T-helper 17 cell (primary cell): ENCODE data around the gene HDAC11. TPM values are rescaled to one million over a fixed set of nuclear protein-coding genes. Genes with fewer than 3 reads are reported as not detected.
"Not testable (repeated sequence)": the region's sequence is repeated elsewhere in the genome, so short reads cannot be mapped to it uniquely, and the experiment has no call there.

ENCODE experiments used
- ATAC-seq: fragments of 150-1000 bp; cut with Tn5 transposase; 2 replicates; pipeline ENCODE4 v1.10.0; 2021; ENCODE audit warnings: mild to moderate bottlenecking, moderate library complexity
- DNase-seq, 3 donors: peaks; one replicate each; pipeline versions ENCODE4 v3.0.0 to v3.0.0-alpha.2; 2020 to 2021
- H3K9me3 ChIP-seq: one replicate; pipeline ENCODE4 v1.7.0; 2013; ENCODE audit warnings: low read length, mild to moderate bottlenecking; ENCODE audit not compliant: control insufficient read depth, poor library complexity, severe bottlenecking
- H3K27ac Mint-ChIP-seq: one replicate; pipeline ENCODE4 v1.8.0; 2022; ENCODE audit warnings: mild to moderate bottlenecking, moderate library complexity, mixed read lengths
- H3K27me3 Mint-ChIP-seq: one replicate; pipeline ENCODE4 v1.8.0; 2022; ENCODE audit warnings: mixed read lengths
- H3K36me3 Mint-ChIP-seq: one replicate; pipeline ENCODE4 v1.8.0; 2022; ENCODE audit warnings: low read depth, mixed read lengths
- H3K4me1 Mint-ChIP-seq: one replicate; pipeline ENCODE4 v1.8.0; 2022; ENCODE audit warnings: mild to moderate bottlenecking, mixed read lengths
- H3K4me3 Mint-ChIP-seq: one replicate; pipeline ENCODE4 v1.8.0; 2022; ENCODE audit warnings: mild to moderate bottlenecking, moderate library complexity, mixed read lengths
- total RNA-seq, 4 donors: library from RNA in 2 of 4; stranded (reverse) in 2 of 4; gene quantifications; one replicate each; pipeline ENCODE4 v1.2.3 and lab custom pipeline; 2022 to 2026

The HDAC11 gene
- total RNA-seq, 2 donors from 2014 or later, result 2.3 to 6.1 TPM

GRCh38 chr3:13492048-13492447 is 11.9 kb downstream of the HDAC11 start:
- ATAC-seq (no peak), DNase-seq (no peak)
- no peaks in the 10 kb centered on the region for H3K36me3 Mint-ChIP-seq
- no peaks in the 10 kb centered on the region for H3K9me3 ChIP-seq
- H3K4me3 Mint-ChIP-seq, result no peak overlapping the region
- no peaks in the 10 kb centered on the region for H3K27me3 Mint-ChIP-seq
- no peak overlapping the region for H3K27ac Mint-ChIP-seq
- peaks cover 13% of the 10 kb centered on the region for H3K4me1 Mint-ChIP-seq

- Mint-ChIP-seq H3K27ac (no peak overlapping the region), H3K36me3 (no peaks in the 10 kb centered on the region), H3K4me3 (no peak overlapping the region), H3K27me3 (no peaks in the 10 kb centered on the region), H3K4me1 (peaks cover 7% of the 10 kb centered on the region)
- ATAC-seq (no peak), DNase-seq (no peak)
- no peaks in the 10 kb centered on the region for H3K9me3 ChIP-seq
Observed at GRCh38 chr3:13492976-13493866, 13.1 kb downstream of the HDAC11 start.

GRCh38 chr3:13493867-13494441 is 13.8 kb downstream of the HDAC11 start:
- H3K36me3 Mint-ChIP-seq, result no peaks in the 10 kb centered on the region
- ATAC-seq (no peak), DNase-seq (no peak)

GRCh38 chr3:13494463-13495350 is 14.6 kb downstream of the HDAC11 start:
- H3K27ac Mint-ChIP-seq, result no peak overlapping the region
- H3K36me3 Mint-ChIP-seq, result no peaks in the 10 kb centered on the region
- ATAC-seq (peak; percentile 40), DNase-seq (no peak)
- no peaks in the 10 kb centered on the region for H3K27me3 Mint-ChIP-seq
- H3K4me3 Mint-ChIP-seq, result no peak overlapping the region
- H3K9me3 ChIP-seq, result no peaks in the 10 kb centered on the region
- peaks cover 7% of the 10 kb centered on the region for H3K4me1 Mint-ChIP-seq

More at GRCh38 chr3:13493867-13494441, 13.8 kb downstream of the HDAC11 start:
- H3K4me1 Mint-ChIP-seq, result peaks cover 7% of the 10 kb centered on the region
- no peak overlapping the region for H3K27ac Mint-ChIP-seq
- H3K27me3 Mint-ChIP-seq, result no peaks in the 10 kb centered on the region
- H3K9me3 ChIP-seq, result no peaks in the 10 kb centered on the region
- H3K4me3 Mint-ChIP-seq, result no peak overlapping the region

- Mint-ChIP-seq H3K27ac (peak overlapping the region; percentile 72), H3K4me1 (peaks cover 7% of the 10 kb centered on the region), H3K4me3 (no peak overlapping the region)
Observed at GRCh38 chr3:13495351-13495813, 15.3 kb downstream of the HDAC11 start.

GRCh38 chr3:13495921-13496723 is 16.0 kb downstream of the HDAC11 start:
- ATAC-seq, result peak; percentile 92

More at GRCh38 chr3:13495351-13495813, 15.3 kb downstream of the HDAC11 start:
- DNase-seq (no peak), ATAC-seq (no peak)
- Mint-ChIP-seq H3K36me3 (no peaks in the 10 kb centered on the region), H3K27me3 (no peaks in the 10 kb centered on the region)
- no peaks in the 10 kb centered on the region for H3K9me3 ChIP-seq

GRCh38 chr3:13496879-13497278 is 16.8 kb downstream of the HDAC11 start:
- H3K4me1 Mint-ChIP-seq, result peaks cover 8% of the 10 kb centered on the region
- DNase-seq (no peak), ATAC-seq (no peak)
- no peaks in the 10 kb centered on the region for H3K36me3 Mint-ChIP-seq
- H3K27me3 Mint-ChIP-seq, result no peaks in the 10 kb centered on the region
- H3K27ac Mint-ChIP-seq, result no peak overlapping the region
- no peak overlapping the region for H3K4me3 Mint-ChIP-seq
- H3K9me3 ChIP-seq, result no peaks in the 10 kb centered on the region

More at GRCh38 chr3:13495921-13496723, 16.0 kb downstream of the HDAC11 start:
- Mint-ChIP-seq H3K27ac (peak overlapping the region; percentile 72), H3K36me3 (no peaks in the 10 kb centered on the region), H3K4me1 (peaks cover 8% of the 10 kb centered on the region), H3K27me3 (no peaks in the 10 kb centered on the region), H3K4me3 (no peak overlapping the region)
- DNase-seq, result peak; percentile 35 to 66 (median 46)
- H3K9me3 ChIP-seq, result no peaks in the 10 kb centered on the region

- Mint-ChIP-seq H3K4me1 (peaks cover 5% of the 10 kb centered on the region), H3K27me3 (no peaks in the 10 kb centered on the region), H3K27ac (no peak overlapping the region), H3K36me3 (no peaks in the 10 kb centered on the region), H3K4me3 (no peak overlapping the region)
- ATAC-seq, result no peak
- no peak for DNase-seq
- H3K9me3 ChIP-seq, result no peaks in the 10 kb centered on the region
Observed at GRCh38 chr3:13497386-13497785, 17.3 kb downstream of the HDAC11 start.

GRCh38 chr3:13498354-13499060 is 18.4 kb downstream of the HDAC11 start:
- Mint-ChIP-seq H3K27me3 (no peaks in the 10 kb centered on the region), H3K4me3 (no peak overlapping the region), H3K36me3 (no peaks in the 10 kb centered on the region), H3K4me1 (peaks cover 5% of the 10 kb centered on the region), H3K27ac (no peak overlapping the region)
- no peak for ATAC-seq
- no peaks in the 10 kb centered on the region for H3K9me3 ChIP-seq
- DNase-seq, result no peak

GRCh38 chr3:13499246-13499645 is 19.1 kb downstream of the HDAC11 start:
- not testable (repeated sequence) for H3K27ac Mint-ChIP-seq, H3K4me3 Mint-ChIP-seq, H3K27me3 Mint-ChIP-seq, H3K36me3 Mint-ChIP-seq, H3K9me3 ChIP-seq, H3K4me1 Mint-ChIP-seq, DNase-seq, ATAC-seq

- H3K27ac Mint-ChIP-seq, result no peak overlapping the region
- H3K4me3 Mint-ChIP-seq, result no peak overlapping the region
- no peaks in the 10 kb centered on the region for H3K27me3 Mint-ChIP-seq
- H3K36me3 Mint-ChIP-seq, result no peaks in the 10 kb centered on the region
- no peaks in the 10 kb centered on the region for H3K9me3 ChIP-seq
- peaks cover 5% of the 10 kb centered on the region for H3K4me1 Mint-ChIP-seq
- ATAC-seq, result no peak
- no peak for DNase-seq
Observed at GRCh38 chr3:13500133-13500885, 20.2 kb downstream of the HDAC11 start.
